ENCODE results near the gene GCA.

The GCA gene

DNA sequence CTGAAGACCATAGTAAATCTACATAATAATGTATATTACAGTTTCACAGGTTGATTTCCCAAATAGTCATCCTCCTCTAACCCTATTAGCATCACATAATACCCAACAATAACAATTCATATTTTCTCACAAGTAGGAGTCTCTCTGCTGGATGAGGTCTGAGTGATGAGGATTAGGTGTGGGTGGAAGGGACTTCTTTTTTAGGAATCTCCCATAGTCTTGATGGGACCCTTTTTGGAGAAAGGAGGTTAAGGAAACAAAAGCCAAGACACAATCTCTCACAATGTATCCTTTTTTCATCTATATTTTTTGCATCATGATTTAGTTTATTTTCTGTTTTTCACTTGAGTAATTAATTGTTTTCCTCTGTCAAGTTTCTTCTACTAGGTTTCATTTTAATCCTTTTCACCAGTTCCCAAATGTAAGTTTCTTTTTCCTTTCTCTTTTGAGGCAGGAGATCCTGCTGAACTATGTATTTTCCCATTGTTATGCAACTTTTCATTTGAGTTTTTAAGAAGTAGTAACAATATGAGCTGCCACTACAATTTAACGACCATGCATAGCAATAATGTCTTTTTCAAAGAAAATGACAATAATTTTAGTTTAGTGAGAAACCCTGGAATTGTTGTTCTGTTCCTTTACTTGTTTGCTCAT, 22.9 kb upstream of the GCA start:
- in situ Hi-C loops (cut with HindIII; ENCODE audit: low pct_ligation_motif_present, low sequenced_read_pairs): no loop called here
- no peak for DNase-seq
- Histone ChIP-seq H3K27ac (no peak overlapping the region), H3K36me3 (replicated peaks) (no peaks in the 10 kb centered on the region), H3K27me3 (replicated peaks) (no peaks in the 10 kb centered on the region), H3K4me3 (ENCODE audit: low read depth, low read length) (no peak overlapping the region)
- no peak for TF ChIP-seq CTCF (IDR thresholded peaks at IDR 0.05; ENCODE audit: low read depth, low read length, missing control alignments)

GRCh38 chr2:162324953-162325352, 19.0 kb upstream of the GCA start:
- no peak for DNase-seq
- Histone ChIP-seq H3K27ac (no peak overlapping the region), H3K4me3 (ENCODE audit: low read depth, low read length) (no peak overlapping the region), H3K36me3 (replicated peaks) (no peaks in the 10 kb centered on the region), H3K27me3 (replicated peaks) (no peaks in the 10 kb centered on the region)
- in situ Hi-C loops (cut with HindIII; ENCODE audit: low pct_ligation_motif_present, low sequenced_read_pairs): no loop called here
- no peak for TF ChIP-seq CTCF (IDR thresholded peaks at IDR 0.05; ENCODE audit: low read depth, low read length, missing control alignments)

- no peak overlapping the region for H3K4me3 ChIP-seq (ENCODE audit: low read depth, low read length)
- in situ Hi-C loops (cut with HindIII; ENCODE audit: low pct_ligation_motif_present, low sequenced_read_pairs): no loop called here
- TF ChIP-seq CTCF (IDR thresholded peaks at IDR 0.05; ENCODE audit: low read depth, low read length, missing control alignments): peak; percentile 73
- H3K27me3 ChIP-seq (replicated peaks): no peaks in the 10 kb centered on the region
- no peak for DNase-seq
- H3K36me3 ChIP-seq (replicated peaks): no peaks in the 10 kb centered on the region
- H3K27ac ChIP-seq: no peak overlapping the region
Measured at GRCh38 chr2:162327134-162327769, 16.7 kb upstream of the GCA start.

DNA sequence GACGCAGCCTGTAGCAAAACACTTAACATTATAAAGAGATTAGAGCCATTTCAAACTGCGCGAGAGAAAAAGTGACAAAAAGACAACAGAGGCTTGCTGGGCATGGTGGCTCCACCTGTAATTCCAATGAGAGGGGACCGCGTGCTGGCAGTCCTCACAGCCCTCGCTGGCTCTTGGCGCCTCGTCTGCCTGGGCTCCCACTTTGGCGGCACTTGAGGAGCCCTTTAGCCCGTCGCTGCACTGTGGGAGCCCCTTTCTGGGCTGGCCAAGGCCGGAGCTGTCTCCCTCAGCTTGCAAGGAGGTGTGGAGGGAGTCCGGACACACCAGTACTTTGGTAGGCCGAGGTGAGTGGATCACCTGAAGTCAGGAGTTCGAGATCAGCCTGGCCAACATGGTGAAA, 16.1 kb upstream of the GCA start:
- DNase-seq: no peak
- Histone ChIP-seq H3K4me3 (ENCODE audit: low read depth, low read length) (no peak overlapping the region), H3K27ac (no peak overlapping the region), H3K27me3 (replicated peaks) (no peaks in the 10 kb centered on the region), H3K36me3 (replicated peaks) (no peaks in the 10 kb centered on the region)
- in situ Hi-C loops (cut with HindIII; ENCODE audit: low pct_ligation_motif_present, low sequenced_read_pairs): no loop called here
- TF ChIP-seq CTCF (IDR thresholded peaks at IDR 0.05; ENCODE audit: low read depth, low read length, missing control alignments): no peak

DNA sequence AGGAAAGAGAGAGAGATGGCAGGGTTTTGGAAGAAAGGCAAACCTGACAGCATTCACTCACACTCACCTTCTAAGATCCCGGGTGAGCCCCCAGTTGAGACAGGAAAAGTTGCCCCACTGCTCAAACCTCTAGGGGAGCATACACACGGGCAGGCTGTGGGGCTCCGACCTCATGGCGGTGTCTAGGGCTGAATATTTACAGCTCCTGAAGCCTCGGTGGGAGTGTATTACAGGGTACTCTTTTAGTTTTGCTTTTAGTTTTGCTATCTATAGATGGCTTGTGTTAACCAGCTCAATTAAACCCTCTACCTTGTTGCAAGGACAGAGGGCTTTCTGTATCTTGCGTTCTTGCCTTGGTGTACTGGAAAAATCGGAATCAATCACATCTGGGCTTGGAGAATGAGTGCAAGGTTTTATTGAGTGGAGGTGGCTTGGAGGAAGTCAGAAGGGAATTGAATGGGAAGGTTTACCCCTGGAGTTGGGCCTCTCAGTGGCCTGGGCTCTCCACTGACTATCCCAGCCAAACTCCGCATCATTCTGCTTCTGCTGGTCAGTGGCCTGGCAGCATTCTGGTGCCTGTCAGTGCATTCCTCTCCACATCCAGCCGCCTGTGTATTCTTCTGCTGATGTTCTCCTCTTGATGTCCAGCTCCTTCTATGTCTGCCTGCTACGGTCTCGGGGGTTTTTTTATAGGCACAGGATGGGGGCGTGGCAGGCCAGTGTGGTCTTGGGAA, 15.3 kb upstream of the GCA start:
- TF ChIP-seq CTCF (IDR thresholded peaks at IDR 0.05; ENCODE audit: low read depth, low read length, missing control alignments): no peak
- in situ Hi-C loops (cut with HindIII; ENCODE audit: low pct_ligation_motif_present, low sequenced_read_pairs): no loop called here
- no peak overlapping the region for H3K27ac ChIP-seq

More for the DNA sequence above, 15.3 kb upstream of the GCA start:
- Histone ChIP-seq H3K4me3 (ENCODE audit: low read depth, low read length) (no peak overlapping the region), H3K36me3 (replicated peaks) (no peaks in the 10 kb centered on the region), H3K27me3 (replicated peaks) (no peaks in the 10 kb centered on the region)
- no peak for DNase-seq

All from brain microvascular endothelial cell (primary cell).